GM19035 (cell line): Measurements from ENCODE around the gene NHP2.

Source experiments
- ATAC-seq: cut with Tn5 transposase; IDR thresholded peaks from one replicate; pipeline ENCODE4 v1.9.1; 2021; ENCODE audit not compliant: unreplicated experiment

NHP2 gene

GRCh38 chr5:178115136-178115813 lies 38.4 kb downstream of the NHP2 start:
- no peak for ATAC-seq

GRCh38 chr5:178114325-178115135 lies 39.2 kb downstream of the NHP2 start:
- ATAC-seq, result no peak

DNA sequence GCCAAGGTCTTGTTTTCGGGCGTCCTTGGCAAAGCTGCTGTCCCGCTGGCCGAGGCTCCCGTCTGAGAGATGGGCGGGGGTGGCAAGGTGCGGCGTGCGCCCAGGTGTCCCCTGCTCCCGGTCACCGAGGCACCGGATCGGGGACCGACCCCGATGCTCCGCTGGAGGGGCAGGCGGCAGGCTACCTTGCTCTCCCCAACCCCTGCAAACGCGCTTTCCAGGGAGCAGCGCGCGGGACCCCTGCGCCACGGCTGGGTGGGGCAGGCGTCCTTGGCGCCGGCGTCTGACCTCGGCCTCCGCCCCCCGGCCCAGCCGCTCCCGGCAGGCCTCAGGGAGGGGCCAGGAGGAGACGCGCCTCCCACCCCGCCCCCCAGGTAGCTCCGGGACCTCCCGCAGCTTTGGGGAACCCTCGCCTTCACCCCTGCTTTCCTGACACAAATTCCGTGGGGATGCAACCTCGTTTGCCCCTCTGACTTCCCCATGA lies 39.8 kb downstream of the NHP2 start:
- ATAC-seq, result no peak

- ATAC-seq, result peak; percentile 63
Observed at GRCh38 chr5:178113141-178113787, 40.4 kb downstream of the NHP2 start, which contains the start of gene N4BP3. Gene N4BP3 (plus strand): TSS chr5:178113532. CDS start chr5:178119584, 6,052 bp downstream.

- no peak for ATAC-seq
Observed at GRCh38 chr5:178112545-178112944, 41.1 kb downstream of the NHP2 start.

- ATAC-seq, result no peak
Observed at GRCh38 chr5:178111925-178112324, 41.8 kb downstream of the NHP2 start.

DNA sequence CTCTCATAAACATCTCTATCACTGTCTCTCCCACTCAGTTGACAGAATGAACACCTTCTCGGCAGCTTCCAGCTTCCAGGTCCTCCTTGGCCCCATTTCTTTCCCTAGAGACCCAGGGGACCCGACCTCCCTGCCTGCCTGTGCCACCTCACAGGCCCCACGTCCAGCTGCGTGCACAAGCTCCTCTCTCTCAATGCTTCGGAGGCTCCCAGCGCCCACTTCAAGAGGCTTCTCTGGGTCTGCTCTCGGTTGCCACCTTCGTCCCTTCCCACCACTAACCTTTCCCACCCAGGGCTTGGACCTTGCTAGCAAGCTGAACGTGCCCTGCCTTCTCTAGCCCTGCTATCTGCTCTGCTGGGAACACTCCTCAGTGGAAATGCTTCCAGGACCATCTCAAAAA lies 43.2 kb downstream of the NHP2 start:
- ATAC-seq, result no peak

GRCh38 chr5:178108966-178109365 lies 44.7 kb downstream of the NHP2 start:
- ATAC-seq, result no peak

DNA sequence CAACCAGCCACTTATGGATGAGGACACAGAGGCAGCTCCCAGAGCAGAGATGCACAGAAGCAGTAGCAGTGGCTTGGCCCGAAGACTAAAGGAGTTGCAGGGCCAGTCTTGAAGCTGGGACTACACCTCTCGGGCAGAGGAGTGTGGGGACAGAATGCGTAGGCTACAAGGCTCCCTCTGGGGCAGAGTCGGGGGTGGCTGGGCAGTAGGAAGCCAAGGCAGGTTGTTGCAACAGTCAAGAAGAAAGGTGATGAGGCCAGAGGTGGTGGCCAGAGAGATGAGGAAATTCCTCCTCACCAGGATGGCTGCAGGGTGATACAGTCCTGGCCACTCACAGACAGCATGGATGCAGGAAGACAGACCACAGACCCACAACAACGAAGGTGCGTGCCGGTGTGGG lies 45.2 kb downstream of the NHP2 start:
- ATAC-seq, result no peak

- ATAC-seq, result no peak
Observed at GRCh38 chr5:178107756-178108310, 45.9 kb downstream of the NHP2 start.

DNA sequence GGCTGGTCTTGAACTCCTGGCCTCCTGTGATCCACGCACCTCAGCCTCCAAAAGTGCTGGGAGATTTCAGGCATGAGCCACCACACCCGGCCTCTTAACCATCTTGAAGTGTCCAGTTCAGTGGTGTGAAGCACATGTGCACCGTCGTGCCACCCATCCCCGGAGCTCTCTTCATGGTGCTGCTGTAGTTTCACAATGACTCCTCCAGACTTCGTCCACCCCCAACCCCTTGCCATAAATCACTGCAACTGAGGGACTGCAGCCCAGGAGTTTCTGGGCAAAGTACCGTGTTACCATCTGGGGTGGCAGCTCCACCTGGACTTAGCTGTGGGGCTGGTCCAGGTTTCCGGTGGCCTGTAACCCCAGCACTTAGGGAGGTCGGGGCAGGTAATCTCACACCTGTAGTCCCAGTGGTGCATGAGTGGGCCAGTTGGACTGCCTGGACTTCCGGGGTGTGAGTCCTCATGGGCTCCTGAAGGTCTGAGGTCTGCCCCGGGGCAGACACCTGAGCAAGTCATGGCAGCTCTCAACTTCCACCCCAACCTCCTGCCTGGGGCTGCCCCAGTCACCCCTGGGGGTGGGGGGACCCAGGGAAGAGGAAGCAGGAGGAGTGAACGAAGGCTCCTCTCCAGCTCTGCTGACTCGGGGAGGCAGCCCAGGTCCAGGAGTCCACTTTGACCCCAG lies 47.0 kb downstream of the NHP2 start:
- no peak for ATAC-seq

DNA sequence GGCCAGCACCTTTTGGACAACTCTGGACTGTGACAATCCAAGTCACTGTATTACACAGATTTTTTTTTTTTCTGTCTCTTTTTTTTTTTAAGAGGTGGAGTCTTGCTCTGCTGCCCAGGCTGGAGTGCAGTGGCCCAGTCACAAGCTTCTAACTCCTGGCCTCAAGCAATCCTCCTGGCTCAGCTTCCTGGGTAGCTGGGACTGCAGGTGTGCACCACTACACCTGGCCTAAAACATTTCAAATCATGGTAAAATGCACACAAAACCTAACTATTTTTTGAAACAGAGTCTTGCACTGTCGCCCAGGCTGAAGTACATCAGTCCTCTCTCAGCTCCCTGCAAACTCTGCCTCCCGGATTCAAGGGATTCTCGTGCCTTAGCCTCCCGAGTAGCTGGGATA lies 47.6 kb downstream of the NHP2 start:
- no peak for ATAC-seq

DNA sequence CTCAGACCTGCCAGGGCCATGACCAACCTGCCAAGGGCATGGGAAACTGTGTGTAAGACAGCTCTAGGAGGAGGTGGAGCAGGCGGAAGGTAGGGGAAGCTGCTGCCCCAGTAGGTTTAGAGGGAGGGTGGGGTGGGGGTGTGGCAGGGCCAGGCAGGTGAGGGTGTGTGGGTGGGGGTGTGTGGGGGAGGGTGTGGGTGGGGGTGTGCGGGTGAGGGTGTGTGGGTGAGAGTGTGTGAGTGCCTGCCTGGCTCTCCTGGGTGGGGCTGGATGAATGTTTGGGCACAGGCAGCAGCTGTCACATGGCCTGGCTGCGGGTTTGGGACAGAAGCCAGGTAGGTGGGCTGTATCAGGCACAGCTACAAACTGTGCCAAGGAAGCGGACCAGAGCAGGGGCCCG lies 49.2 kb downstream of the NHP2 start:
- ATAC-seq, result no peak

GRCh38 chr5:178103612-178104011 lies 50.1 kb downstream of the NHP2 start:
- no peak for ATAC-seq
